Choroid plexus epithelial cell (primary cell): Measurements from ENCODE around the gene CREB5.
A peak's percentile ranks its signal among the peaks of the same experiment; 100 is the strongest.

Experiments used
- DNase-seq: peaks from one replicate; pipeline ENCODE4 v3.0.0-alpha.2; 2010; ENCODE audit warnings: low read depth
- H3K4me3 ChIP-seq: 2 replicates; pipeline ENCODE4 v1.5.1; 2011; ENCODE audit warnings: low read depth, mild to moderate bottlenecking, control low read depth, low read length, moderate library complexity
- TF ChIP-seq, protein P1 (sequence below): conservative IDR thresholded peaks from 2 replicates; pipeline ENCODE4 v1.5.1; 2011; ENCODE audit warnings: low read depth, mild to moderate bottlenecking, control low read depth, inconsistent platforms, low read length, moderate library complexity

Gene CREB5

GRCh38 chr7:28530175-28530802, 118.0 kb downstream of the CREB5 start:
- DNase-seq: peak; percentile 21
- TF ChIP-seq, protein P1, sequence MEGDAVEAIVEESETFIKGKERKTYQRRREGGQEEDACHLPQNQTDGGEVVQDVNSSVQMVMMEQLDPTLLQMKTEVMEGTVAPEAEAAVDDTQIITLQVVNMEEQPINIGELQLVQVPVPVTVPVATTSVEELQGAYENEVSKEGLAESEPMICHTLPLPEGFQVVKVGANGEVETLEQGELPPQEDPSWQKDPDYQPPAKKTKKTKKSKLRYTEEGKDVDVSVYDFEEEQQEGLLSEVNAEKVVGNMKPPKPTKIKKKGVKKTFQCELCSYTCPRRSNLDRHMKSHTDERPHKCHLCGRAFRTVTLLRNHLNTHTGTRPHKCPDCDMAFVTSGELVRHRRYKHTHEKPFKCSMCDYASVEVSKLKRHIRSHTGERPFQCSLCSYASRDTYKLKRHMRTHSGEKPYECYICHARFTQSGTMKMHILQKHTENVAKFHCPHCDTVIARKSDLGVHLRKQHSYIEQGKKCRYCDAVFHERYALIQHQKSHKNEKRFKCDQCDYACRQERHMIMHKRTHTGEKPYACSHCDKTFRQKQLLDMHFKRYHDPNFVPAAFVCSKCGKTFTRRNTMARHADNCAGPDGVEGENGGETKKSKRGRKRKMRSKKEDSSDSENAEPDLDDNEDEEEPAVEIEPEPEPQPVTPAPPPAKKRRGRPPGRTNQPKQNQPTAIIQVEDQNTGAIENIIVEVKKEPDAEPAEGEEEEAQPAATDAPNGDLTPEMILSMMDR: no peak
- H3K4me3 ChIP-seq: no peak overlapping the region

- DNase-seq: no peak
- TF ChIP-seq, protein P1: no peak
- H3K4me3 ChIP-seq: no peak overlapping the region
Measured at GRCh38 chr7:28530803-28531175, 118.5 kb downstream of the CREB5 start.

- H3K4me3 ChIP-seq: no peak overlapping the region
- TF ChIP-seq, protein P1: no peak
- no peak for DNase-seq
Measured at GRCh38 chr7:28531291-28531690, 119.0 kb downstream of the CREB5 start.

DNA sequence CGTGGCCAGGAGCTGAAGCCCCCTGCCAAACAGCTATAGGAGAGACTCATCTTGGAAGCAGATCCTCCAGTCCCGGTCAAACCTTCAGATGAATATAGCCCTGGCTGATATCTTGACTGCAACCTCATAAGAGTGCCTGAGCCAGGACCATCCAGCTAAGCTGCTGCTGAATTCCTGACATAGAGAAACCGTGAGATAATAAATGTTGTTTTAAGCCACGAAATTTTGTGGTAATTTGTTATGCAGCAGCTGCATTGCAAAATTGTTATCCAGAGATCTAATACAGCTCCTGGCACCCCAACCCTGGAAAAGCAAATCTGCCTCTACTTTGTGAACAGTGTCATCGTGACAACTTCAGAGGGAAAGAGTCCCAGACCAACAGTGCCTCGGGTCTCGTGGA, 119.9 kb downstream of the CREB5 start:
- TF ChIP-seq, protein P1: no peak
- H3K4me3 ChIP-seq: no peak overlapping the region
- DNase-seq: no peak

DNA sequence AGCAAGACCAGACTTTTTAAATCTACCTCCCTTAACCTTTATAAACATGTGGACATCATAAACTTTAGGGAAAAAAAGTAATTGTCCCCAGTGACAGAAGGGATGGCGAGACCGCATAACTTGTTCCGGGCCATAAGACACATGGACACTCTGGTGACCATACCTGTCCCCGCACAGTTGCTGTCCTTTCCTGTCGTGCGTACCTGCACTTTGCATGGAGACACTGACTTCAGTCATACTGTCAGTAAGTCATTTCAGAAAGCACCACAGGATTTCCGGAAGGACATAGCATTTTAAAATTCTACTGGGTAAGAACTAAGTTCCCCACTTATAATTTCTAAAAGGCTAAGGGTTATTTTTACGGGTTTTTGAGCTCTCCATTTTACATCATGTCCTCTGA, 120.9 kb downstream of the CREB5 start:
- H3K4me3 ChIP-seq: no peak overlapping the region
- DNase-seq: no peak
- TF ChIP-seq, protein P1: no peak

GRCh38 chr7:28533731-28534531, 121.6 kb downstream of the CREB5 start:
- TF ChIP-seq, protein P1: no peak
- no peak for DNase-seq
- no peak overlapping the region for H3K4me3 ChIP-seq

GRCh38 chr7:28536259-28536658, 123.9 kb downstream of the CREB5 start:
- peak; percentile 66 for DNase-seq

More at GRCh38 chr7:28536259-28536658, 123.9 kb downstream of the CREB5 start:
- no peak overlapping the region for H3K4me3 ChIP-seq
- TF ChIP-seq, protein P1: peak; percentile 73
